Activated T-helper 1 cell treated with anti-CD3 and anti-CD28 coated beads, Interleukin-12 subunit alpha, Interleukin-12 subunit beta, Interleukin-2, Interleukin-4 antibody, amounts not matched to agents 30 ng/mL and 10 ng/mL and 1 ng/mL, durations not matched to agents 14 hours and 24 hours and 36 hours (primary cell): ENCODE data around the gene KASH5. TPM values are rescaled to one million over a fixed set of nuclear protein-coding genes. Genes with fewer than 3 reads are reported as not detected.
"Not testable (repeated sequence)": the region's sequence is repeated elsewhere in the genome, so short reads cannot be mapped to it uniquely, and the experiment has no call there.

Source experiments
- DNase-seq: peaks from one replicate; pipeline ENCODE4 v3.0.0; 2021; ENCODE audit warnings: low spot score
- H3K27ac Mint-ChIP-seq: one replicate; pipeline ENCODE4 v1.8.0; 2021; ENCODE audit warnings: mild to moderate bottlenecking, mixed read lengths
- H3K27me3 Mint-ChIP-seq: one replicate; pipeline ENCODE4 v1.8.0; 2022; ENCODE audit warnings: mild to moderate bottlenecking, moderate library complexity, mixed read lengths; ENCODE audit not compliant: insufficient read depth
- H3K36me3 Mint-ChIP-seq: one replicate; pipeline ENCODE4 v1.8.0; 2021; ENCODE audit warnings: low read depth, mixed read lengths
- H3K4me1 Mint-ChIP-seq: one replicate; pipeline ENCODE4 v1.8.0; 2021; ENCODE audit warnings: low read depth, mixed read lengths
- H3K4me3 Mint-ChIP-seq: one replicate; pipeline ENCODE4 v1.8.0; 2021; ENCODE audit warnings: mild to moderate bottlenecking, moderate library complexity, mixed read lengths
- H3K9me3 Mint-ChIP-seq: one replicate; pipeline ENCODE4 v1.8.0; 2021; ENCODE audit warnings: mixed read lengths
- intact Hi-C: fragments of 100-400 bp; cut with micrococcal nuclease; formaldehyde crosslinking; loops from one replicate; pipeline ENCODE4 v1.15.1; 2024
- total RNA-seq: library from RNA; stranded (reverse); gene quantifications from 2 replicates; pipeline ENCODE4 v1.2.3, GENCODE V29; 2022

The KASH5 gene
- total RNA-seq, 1 donor from 2014 or later, result not detected

DNA sequence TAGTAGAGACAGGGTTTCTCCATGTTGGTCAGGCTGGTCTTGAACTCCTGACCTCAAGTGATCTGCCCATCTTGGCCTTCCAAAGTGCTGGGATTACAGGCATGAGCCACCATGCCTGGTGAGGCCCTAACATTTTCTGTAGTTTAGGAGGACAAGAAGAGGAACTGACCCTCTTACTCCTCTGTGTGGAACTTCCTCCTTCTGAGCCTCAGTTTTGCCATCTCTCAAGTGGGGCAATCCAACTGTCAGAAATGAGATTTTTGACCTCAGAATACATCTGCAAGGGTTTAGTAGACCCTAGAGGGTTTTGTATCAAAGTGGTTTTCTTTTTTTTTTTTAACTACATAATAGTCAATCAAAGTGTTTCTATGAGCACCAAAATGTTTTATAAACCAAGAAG is 21.9 kb upstream of the KASH5 start:
- no peak overlapping the region for H3K27ac Mint-ChIP-seq
- intact Hi-C loops, result no loop called here
- no peak for DNase-seq

DNA sequence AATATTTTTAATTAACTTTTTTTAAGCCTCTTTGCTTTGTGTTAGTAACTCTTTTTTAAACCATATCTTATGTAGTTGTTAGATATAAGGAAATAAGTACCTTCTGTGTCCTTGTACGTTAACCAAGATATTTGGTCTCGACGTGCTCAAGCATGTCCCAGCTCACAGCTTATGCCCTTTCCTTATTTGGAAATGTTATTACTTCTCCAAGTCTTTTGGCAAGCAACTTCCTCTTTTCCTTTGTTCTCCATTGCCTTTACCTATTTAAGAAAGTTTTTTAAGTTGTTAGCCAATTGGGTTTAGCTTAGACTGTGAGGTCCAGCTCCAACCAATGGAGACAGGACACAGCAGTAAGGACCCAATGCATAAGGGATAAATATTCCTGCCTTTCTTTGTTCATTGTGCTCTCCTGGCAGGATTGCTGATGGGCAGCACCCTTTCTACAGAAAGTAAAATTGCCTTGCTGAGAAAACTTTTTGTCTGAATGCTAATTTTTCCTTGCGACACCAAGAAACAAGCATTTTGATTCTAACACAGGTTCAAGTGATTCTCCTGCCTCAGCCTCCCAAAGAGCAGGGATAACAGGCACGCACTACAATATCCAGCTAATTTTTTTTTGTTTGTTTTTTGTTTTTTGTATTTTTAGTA is 19.2 kb upstream of the KASH5 start:
- intact Hi-C loops, result no loop called here
- H3K4me3 Mint-ChIP-seq, result no peak overlapping the region
- H3K9me3 Mint-ChIP-seq, result peaks cover 13% of the 10 kb centered on the region

More for the DNA sequence above, 21.9 kb upstream of the KASH5 start:
- H3K9me3 Mint-ChIP-seq, result peaks cover 13% of the 10 kb centered on the region
- no peak overlapping the region for H3K4me3 Mint-ChIP-seq
- no peaks in the 10 kb centered on the region for H3K36me3 Mint-ChIP-seq
- H3K4me1 Mint-ChIP-seq, result peaks cover 4% of the 10 kb centered on the region
- H3K27me3 Mint-ChIP-seq, result peaks cover 27% of the 10 kb centered on the region

DNA sequence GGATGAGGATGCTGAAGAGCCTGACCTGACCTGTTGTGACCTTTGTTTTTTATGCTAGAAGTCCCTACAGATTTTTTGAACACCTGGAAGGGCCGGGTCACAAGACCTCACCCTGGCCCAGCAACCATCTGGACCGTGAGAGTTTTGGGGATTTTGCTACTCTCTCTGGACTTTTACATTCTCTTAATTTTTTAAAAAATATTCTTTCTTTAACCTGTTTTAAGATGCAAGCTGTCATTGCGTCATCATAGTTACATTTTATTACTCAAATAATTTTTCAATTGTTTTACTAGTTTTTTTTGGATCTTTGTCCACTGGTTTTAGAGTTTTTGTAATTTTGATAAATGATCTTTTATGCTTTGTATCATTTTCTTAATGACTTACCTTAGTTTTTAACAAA is 16.9 kb upstream of the KASH5 start:
- H3K4me1 Mint-ChIP-seq, result no peaks in the 10 kb centered on the region
- H3K27ac Mint-ChIP-seq, result no peak overlapping the region
- H3K9me3 Mint-ChIP-seq, result peaks cover 13% of the 10 kb centered on the region
- no peaks in the 10 kb centered on the region for H3K36me3 Mint-ChIP-seq
- H3K27me3 Mint-ChIP-seq, result peaks cover 12% of the 10 kb centered on the region
- intact Hi-C loops, result no loop called here
- H3K4me3 Mint-ChIP-seq, result no peak overlapping the region
- no peak for DNase-seq

More for the DNA sequence above, 19.2 kb upstream of the KASH5 start:
- H3K36me3 Mint-ChIP-seq, result no peaks in the 10 kb centered on the region
- H3K4me1 Mint-ChIP-seq, result no peaks in the 10 kb centered on the region
- peaks cover 18% of the 10 kb centered on the region for H3K27me3 Mint-ChIP-seq
- DNase-seq, result no peak
- no peak overlapping the region for H3K27ac Mint-ChIP-seq

DNA sequence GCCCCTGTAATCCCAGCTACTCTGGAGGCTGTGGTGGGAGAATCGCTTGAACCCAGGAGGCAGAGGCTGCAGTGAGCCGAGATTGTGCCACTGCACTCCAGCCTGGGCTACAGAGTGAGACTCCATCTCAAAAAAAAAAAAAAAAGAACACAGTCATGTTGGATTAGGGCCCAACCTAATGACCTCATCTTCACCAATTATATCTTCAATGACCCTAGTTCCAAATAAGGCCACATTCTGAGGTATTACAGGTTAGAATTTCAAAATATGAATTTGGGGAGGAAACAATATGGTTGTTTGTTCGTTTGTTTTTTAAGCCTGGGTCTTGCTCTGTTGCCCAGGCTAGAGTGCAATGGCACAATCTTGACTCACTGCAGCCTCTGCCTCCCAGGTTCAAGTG is 14.9 kb upstream of the KASH5 start:
- intact Hi-C loops, H3K36me3 Mint-ChIP-seq, H3K4me3 Mint-ChIP-seq, DNase-seq, H3K27ac Mint-ChIP-seq, H3K4me1 Mint-ChIP-seq: not testable (repeated sequence)
- Mint-ChIP-seq H3K9me3 (peaks cover 13% of the 10 kb centered on the region), H3K27me3 (peaks cover 12% of the 10 kb centered on the region)

DNA sequence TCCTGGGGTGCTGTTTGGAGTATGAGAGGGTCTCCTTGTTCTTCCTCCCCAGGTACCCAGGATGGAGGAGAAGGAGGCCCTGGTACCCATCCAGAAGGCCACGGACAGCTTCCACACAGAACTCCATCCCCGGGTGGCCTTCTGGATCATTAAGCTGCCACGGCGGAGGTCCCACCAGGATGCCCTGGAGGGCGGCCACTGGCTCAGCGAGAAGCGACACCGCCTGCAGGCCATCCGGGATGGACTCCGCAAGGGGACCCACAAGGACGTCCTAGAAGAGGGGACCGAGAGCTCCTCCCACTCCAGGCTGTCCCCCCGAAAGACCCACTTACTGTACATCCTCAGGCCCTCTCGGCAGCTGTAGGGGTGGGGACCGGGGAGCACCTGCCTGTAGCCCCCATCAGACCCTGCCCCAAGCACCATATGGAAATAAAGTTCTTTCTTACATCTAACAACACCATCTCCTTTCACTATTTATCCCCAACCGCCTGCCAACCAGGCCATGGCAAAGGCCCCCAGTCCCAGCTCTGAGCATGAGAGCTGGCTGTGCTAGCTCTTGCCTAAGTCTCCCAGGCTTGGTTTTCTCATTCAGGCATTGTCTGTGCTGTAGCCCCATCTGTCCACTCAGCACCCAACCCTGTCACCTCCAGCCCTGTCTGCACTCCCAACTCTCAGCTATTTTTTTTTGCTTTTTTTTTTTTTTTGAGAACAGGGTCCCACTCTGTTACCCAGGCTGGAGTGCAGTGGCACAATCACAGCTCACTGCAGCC is 13.2 kb upstream of the KASH5 start:
- intact Hi-C loops, result no loop called here
- H3K4me3 Mint-ChIP-seq, result no peak overlapping the region
- peaks cover 10% of the 10 kb centered on the region for H3K27me3 Mint-ChIP-seq
- peaks cover 4% of the 10 kb centered on the region for H3K9me3 Mint-ChIP-seq
- H3K36me3 Mint-ChIP-seq, result no peaks in the 10 kb centered on the region
- no peak for DNase-seq
- H3K4me1 Mint-ChIP-seq, result no peaks in the 10 kb centered on the region
- no peak overlapping the region for H3K27ac Mint-ChIP-seq

DNA sequence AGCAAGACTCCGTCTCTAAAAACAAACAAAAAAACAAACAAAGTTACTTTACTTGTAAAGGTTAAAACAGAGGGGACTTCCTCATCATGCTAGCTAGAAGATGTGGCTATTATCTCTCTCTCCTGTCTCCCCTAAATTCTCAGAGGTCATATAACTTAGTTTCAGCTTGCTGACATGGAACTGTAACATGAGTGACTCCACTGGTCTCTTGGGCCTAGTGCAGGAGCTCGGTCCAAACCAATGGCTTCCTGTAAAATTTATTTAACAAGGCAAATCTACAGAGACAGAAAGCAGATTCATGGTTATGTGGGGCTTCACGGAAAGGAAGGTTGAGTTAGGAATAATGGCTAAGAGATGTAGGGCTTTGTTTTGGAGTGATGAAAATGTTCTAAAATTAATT is 9.5 kb upstream of the KASH5 start:
- no peak for DNase-seq
- Mint-ChIP-seq H3K27me3 (peaks cover 9% of the 10 kb centered on the region), H3K4me3 (no peak overlapping the region), H3K36me3 (no peaks in the 10 kb centered on the region), H3K27ac (no peak overlapping the region), H3K9me3 (peaks cover 7% of the 10 kb centered on the region), H3K4me1 (no peaks in the 10 kb centered on the region)
- intact Hi-C loops, result no loop called here

DNA sequence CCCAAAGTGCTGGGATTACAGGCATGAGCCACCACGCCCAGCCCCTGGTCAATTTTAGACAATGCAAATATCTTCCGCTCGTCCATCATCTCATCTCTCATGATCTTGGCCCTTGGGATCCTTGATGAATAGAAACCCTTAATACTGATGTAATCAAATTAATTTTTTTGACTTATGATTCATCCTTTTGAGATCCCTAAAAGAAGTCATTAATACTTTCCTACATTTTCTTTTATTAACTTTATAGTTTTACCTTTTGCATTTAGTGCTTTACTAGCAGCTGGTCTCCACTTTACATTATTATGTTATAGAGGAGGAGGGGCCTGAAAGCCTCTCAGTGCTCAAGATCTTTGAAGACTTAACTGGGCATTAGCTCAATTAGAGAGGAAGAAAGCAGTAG is 7.7 kb upstream of the KASH5 start:
- intact Hi-C loops, result no loop called here
- H3K9me3 Mint-ChIP-seq, result peaks cover 10% of the 10 kb centered on the region
- H3K27ac Mint-ChIP-seq, result no peak overlapping the region
- no peak for DNase-seq
- peaks cover 13% of the 10 kb centered on the region for H3K27me3 Mint-ChIP-seq
- no peaks in the 10 kb centered on the region for H3K36me3 Mint-ChIP-seq
- H3K4me1 Mint-ChIP-seq, result no peaks in the 10 kb centered on the region
- H3K4me3 Mint-ChIP-seq, result no peak overlapping the region

DNA sequence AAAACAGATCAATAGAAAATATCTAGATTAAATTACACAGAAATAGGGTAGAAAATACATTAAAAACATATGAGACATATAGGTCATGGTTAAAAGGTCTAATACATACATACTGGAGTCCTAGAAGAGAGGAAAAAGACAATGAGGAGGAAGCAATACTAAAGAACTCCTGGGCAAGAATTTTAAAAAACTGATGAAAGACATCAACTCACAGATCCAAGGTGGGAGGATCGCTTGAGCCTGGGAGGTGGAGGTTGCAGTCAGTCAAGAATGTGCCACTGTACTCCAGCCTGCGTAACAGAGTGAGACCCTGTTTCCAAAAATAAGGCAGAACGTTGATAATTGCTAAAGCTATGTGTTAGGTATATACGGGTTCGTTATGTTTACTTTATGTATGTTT is 5.4 kb upstream of the KASH5 start:
- intact Hi-C loops, result no loop called here

DNA sequence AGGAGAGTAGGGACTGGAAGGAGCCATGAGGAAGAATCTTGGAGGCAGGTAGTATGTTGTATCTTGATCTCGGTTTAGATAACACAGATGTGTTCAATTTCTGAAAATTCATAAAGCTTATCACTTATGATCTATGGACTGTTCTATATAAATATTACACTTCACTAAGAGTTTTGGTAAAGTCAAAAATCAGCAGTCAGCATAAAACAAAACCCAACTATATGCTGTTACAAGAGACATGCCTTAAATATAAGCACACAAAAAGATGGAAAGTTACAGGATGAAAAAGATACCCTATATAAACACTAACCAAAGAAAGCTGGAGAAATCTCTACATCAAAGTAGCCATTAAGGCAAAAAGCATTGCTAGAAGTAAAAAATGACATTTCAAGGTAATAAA is 4.5 kb upstream of the KASH5 start:
- intact Hi-C loops, result no loop called here
- Mint-ChIP-seq H3K9me3 (peaks cover 10% of the 10 kb centered on the region), H3K27ac (no peak overlapping the region), H3K27me3 (peaks cover 12% of the 10 kb centered on the region), H3K36me3 (no peaks in the 10 kb centered on the region), H3K4me3 (no peak overlapping the region), H3K4me1 (no peaks in the 10 kb centered on the region)
- no peak for DNase-seq

More for the DNA sequence above, 5.4 kb upstream of the KASH5 start:
- peaks cover 10% of the 10 kb centered on the region for H3K9me3 Mint-ChIP-seq
- H3K27ac Mint-ChIP-seq, result no peak overlapping the region
- H3K4me3 Mint-ChIP-seq, result no peak overlapping the region
- H3K36me3 Mint-ChIP-seq, result no peaks in the 10 kb centered on the region
- DNase-seq, result no peak
- H3K4me1 Mint-ChIP-seq, result no peaks in the 10 kb centered on the region
- H3K27me3 Mint-ChIP-seq, result peaks cover 13% of the 10 kb centered on the region

DNA sequence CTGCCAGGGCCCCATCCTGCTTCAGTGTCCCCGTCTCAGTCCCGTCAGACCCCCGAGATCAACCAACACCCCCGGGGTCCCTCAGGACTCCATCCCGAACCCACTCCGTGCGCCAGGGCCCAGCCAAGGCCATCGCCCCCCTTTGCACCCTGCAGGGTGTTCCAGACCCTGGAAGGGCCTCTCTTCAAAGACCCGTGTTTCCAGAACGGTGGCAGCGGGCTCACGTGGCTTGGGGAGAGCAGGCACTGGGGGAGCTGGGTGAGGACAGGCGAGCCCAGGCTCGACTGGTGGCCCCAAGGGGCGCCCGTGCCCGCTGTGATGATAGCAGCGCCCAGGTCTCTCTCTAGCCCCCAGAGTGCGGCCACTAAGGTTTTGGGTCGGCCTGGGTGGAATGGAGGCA is 1.4 kb downstream of the KASH5 start:
- Mint-ChIP-seq H3K27me3 (peaks cover 3% of the 10 kb centered on the region), H3K4me1 (peaks cover 12% of the 10 kb centered on the region), H3K4me3 (no peak overlapping the region), H3K9me3 (no peaks in the 10 kb centered on the region), H3K36me3 (no peaks in the 10 kb centered on the region), H3K27ac (no peak overlapping the region)
- intact Hi-C loops, result no loop called here
- no peak for DNase-seq

DNA sequence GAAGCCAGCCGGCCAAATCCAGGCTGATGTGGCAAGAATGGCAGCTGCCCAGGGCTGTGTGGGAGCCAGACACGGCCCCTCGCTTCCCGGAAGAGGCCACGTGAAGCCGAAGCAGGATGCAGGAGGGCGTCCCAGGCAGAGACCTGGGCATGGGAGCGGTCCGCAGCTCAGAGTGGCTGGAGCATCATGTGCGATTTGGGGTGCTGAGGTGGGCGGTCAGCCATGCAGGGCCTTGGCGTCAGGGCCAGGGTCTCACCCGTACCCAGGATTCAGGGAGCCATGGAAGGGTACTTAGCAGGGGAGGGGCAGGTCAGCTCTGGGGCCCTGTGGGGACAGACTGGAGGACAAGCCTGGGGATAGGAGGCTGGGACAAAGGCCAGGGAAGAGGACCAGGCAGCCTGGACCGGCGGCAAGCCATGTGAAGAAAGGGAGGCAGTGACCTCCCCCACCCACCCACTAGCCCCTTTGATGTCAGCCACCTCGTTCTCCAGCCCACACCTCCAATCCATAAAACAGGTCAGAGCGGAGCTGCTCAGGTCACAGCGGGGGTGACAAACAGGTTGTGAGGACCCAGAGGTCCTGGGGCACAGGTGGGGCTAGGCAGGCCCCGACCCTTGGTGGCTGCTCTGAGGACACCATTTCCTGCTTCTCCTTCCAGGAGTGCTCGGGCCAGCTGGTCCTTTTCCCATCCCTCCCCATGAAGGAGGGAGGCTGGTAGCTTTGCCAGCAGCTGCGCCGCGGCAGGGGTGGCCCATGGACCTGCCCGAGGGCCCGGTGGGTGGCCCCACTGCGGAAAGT is 2.3 kb downstream of the KASH5 start:
- H3K4me3 Mint-ChIP-seq, result no peak overlapping the region
- no peaks in the 10 kb centered on the region for H3K9me3 Mint-ChIP-seq
- intact Hi-C loops, result no loop called here
- H3K4me1 Mint-ChIP-seq, result peaks cover 12% of the 10 kb centered on the region
- no peak overlapping the region for H3K27ac Mint-ChIP-seq
- H3K27me3 Mint-ChIP-seq, result peaks cover 3% of the 10 kb centered on the region
- no peak for DNase-seq
- H3K36me3 Mint-ChIP-seq, result no peaks in the 10 kb centered on the region

DNA sequence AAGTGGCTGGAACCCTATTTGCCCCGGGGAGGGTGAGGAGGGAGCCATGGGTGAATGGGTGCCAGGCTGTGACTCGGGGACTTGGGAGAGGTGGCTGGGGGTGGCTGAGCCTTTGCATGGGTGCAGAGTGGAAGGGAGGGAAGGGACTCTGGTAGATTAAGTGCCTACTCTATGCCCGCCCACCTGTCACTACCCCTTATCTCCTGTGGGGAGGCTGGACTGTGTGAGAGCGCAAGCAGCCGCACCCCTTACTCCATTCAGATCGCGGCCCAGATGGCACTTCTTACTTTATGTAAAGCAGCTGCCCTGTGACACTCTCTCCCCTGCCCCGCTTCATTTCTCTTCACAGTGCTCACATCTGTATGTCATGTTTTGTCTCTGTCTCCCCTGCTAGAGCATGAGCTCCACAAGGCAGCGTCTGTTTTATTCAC is 2.9 kb downstream of the KASH5 start:
- peaks cover 12% of the 10 kb centered on the region for H3K4me1 Mint-ChIP-seq
- H3K4me3 Mint-ChIP-seq, result no peak overlapping the region
- peaks cover 3% of the 10 kb centered on the region for H3K27me3 Mint-ChIP-seq
- no peak overlapping the region for H3K27ac Mint-ChIP-seq
- H3K9me3 Mint-ChIP-seq, result no peaks in the 10 kb centered on the region
- no peak for DNase-seq
- H3K36me3 Mint-ChIP-seq, result no peaks in the 10 kb centered on the region
- intact Hi-C loops, result no loop called here
